Gastrocnemius medialis (tissue), 4 donors: ENCODE data around the gene DDX27.

Experiments used
- POLR2A ChIP-seq, 2 donors: fragments of 450-650 bp; IDR thresholded peaks; one replicate each; pipeline ENCODE4 v1.6.1; 2017; ENCODE audit warnings: antibody characterized with exemption in 2 of 2, mild to moderate bottlenecking in 2 of 2, moderate library complexity in 2 of 2
- TF ChIP-seq, protein P1 (sequence below), 5 experiments: fragments of 450-650 bp in 3 of 5; fragments of 200-600 bp in 2 of 5; sonication (generic) in 2 of 5; IDR thresholded peaks in 4 of 5; conservative IDR thresholded peaks in 1 of 5; 1 replicate in 4 of 5; 2 replicates in 1 of 5; pipeline ENCODE4 v1.5.1; 2016 to 2019; ENCODE audit warnings: antibody characterized with exemption in 5 of 5, mild to moderate bottlenecking in 3 of 5, moderate library complexity in 3 of 5

DNA sequence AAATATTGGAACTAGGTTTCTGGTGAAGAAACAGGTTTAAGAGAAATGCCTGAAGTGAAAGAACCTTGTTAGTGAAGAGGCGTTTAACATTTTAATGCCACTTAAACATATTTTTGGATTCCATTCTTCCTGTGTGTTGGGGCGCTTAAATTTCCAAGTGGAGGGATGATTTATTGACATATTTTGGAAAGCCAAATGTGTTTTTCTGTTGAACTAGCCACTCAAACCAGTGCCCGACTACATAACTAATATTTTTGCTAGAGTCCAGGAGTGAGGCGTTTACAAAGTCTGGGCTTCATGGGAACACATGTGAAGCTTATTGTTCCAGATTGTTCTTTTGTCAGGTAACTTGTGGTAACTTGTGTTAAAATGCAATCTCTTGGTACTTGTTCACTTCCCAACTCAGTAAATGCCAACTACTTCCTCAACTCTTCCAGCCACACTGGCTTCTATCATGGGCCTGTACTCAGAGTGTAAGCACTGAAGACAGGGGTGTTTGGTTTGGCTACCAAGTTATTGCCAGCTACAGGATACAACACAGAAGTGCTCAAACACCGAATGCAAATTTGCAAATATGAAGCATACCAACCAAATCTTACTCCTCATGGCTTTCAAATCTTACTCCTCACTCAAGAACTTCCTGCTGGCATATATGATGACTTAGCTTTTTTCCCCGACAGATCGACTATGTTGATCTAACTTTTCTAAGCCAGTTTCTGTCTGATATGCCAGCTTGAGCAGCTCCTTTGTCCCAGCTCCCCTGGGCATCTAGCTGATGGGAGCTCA lies 60.7 kb downstream of the DDX27 start:
- TF ChIP-seq, protein P1, sequence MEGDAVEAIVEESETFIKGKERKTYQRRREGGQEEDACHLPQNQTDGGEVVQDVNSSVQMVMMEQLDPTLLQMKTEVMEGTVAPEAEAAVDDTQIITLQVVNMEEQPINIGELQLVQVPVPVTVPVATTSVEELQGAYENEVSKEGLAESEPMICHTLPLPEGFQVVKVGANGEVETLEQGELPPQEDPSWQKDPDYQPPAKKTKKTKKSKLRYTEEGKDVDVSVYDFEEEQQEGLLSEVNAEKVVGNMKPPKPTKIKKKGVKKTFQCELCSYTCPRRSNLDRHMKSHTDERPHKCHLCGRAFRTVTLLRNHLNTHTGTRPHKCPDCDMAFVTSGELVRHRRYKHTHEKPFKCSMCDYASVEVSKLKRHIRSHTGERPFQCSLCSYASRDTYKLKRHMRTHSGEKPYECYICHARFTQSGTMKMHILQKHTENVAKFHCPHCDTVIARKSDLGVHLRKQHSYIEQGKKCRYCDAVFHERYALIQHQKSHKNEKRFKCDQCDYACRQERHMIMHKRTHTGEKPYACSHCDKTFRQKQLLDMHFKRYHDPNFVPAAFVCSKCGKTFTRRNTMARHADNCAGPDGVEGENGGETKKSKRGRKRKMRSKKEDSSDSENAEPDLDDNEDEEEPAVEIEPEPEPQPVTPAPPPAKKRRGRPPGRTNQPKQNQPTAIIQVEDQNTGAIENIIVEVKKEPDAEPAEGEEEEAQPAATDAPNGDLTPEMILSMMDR (IDR thresholded peaks at IDR 0.05 in 4 of 5, conservative IDR thresholded peaks at IDR 0.05 in 1 of 5): no peak
- no peak for TF ChIP-seq POLR2A (IDR thresholded peaks at IDR 0.05)
